SKM-1 treated with dmso at 0.1 percent for 144 hours (cell line): Measurements from ENCODE around the gene PDIA3.
A peak's percentile ranks its signal among the peaks of the same experiment; 100 is the strongest.
"Not testable (repeated sequence)": the region's sequence is repeated elsewhere in the genome, so short reads cannot be mapped to it uniquely, and the experiment has no call there.

ENCODE experiments used
- DNase-seq: peaks from one replicate; lab custom pipeline; 2025; ENCODE audit not compliant: unreplicated experiment; lab: John Stamatoyannopoulos, UW

The PDIA3 gene

DNA sequence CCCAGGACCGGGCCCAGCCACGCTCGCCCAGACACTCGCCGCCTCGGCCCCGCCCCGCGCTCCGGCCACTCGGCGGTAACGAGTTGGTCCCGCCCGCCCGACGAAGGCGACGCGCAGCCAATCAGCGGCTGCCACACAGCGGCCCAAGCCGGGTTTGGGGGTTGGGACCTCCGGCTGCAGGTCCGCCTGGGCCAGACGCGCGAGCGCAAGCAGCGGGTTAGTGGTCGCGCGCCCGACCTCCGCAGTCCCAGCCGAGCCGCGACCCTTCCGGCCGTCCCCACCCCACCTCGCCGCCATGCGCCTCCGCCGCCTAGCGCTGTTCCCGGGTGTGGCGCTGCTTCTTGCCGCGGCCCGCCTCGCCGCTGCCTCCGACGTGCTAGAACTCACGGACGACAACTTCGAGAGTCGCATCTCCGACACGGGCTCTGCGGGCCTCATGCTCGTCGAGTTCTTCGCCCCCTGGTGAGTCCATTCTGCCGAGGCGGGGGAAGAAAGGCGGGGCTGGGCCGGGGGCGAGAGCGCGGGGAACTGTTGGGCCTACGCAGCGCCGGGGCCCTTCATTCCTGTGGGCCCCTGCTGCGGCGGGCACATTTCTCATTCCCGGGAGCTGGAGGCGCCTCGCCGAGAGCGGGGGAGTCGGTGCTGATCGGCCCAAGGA is at the start of gene PDIA3:
Gene PDIA3, plus strand, starts transcription at position 194 of the 658 bp plus-strand sequence. Its CDS starts 102 bp downstream, at position 296.
- DNase-seq = peak; percentile 68

DNA sequence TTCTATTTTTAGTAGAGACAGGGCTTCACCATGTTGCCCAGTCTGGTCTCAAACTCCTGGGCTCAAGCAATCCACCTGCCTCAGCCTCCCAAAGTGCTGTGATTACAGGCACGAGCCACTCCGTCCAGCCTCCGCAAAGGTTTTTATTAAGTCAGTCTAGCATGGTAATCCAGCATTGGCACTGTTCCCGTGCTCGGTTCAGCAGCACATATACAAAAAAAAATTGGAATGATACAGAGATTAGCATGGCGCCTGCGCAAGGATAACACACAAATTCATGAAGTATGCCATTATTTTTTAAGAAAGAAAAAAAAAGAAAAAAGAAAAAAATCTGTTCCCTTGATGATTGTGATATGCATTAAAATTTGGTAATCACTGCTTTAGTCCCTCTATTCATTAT is 44.1 kb upstream of the PDIA3 start:
- no peak for DNase-seq

GRCh38 chr15:43702701-43703424 is 43.4 kb upstream of the PDIA3 start:
- no peak for DNase-seq

DNA sequence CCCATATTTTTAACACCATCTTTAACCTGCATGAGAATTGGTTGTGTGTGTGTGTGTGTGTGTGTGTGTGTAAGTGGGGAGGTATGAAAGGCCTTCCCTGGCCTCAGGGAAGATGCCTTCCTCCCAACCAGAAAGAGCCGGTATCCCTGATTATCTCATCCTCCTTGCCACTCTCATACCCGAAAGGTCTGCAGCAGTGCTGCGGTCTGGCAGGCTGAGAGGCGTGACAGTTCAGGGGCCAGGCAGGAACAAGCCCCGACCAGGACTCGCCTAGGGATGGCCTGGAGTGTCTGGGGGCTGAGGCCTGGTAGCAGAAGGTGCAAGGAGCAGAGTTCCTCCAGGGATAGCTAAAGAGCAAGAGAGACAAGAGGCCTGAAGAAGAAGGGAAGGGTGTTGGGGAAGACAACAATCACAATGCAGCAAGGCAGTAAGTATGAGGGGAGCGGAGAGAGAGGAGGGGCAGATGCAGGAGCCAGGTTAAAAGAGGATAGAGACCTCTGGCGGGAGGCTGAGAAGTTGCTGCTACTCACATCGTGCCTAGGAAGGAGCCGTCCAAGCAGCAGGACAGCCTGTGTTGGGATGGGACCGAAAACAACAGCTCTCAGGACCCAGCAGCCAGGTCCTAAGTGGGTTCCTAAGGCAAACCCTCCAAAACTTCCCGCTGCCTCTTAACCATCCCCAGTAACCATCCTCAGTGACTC is 35.7 kb upstream of the PDIA3 start:
- not testable (repeated sequence) for DNase-seq

DNA sequence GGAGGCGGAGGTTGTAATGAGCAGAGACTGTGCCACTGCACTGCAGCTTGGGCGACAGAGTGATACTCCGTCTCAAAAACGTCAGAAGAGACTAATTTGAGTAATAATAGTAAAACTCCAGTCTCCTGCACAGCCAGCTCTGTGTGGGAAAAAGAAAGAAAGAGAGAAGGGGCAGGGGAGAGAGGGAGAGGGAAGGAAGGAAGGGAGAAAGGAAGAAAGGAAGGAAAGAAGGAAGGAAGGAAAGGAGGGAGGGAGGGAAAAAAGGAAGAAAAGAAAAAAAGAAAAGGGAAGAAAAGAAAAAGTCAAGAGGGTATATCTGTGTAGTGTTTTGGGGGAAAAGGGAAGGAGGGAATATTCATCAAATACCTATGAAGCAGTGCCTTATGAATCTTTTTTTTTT is 23.1 kb upstream of the PDIA3 start:
- DNase-seq = no peak

DNA sequence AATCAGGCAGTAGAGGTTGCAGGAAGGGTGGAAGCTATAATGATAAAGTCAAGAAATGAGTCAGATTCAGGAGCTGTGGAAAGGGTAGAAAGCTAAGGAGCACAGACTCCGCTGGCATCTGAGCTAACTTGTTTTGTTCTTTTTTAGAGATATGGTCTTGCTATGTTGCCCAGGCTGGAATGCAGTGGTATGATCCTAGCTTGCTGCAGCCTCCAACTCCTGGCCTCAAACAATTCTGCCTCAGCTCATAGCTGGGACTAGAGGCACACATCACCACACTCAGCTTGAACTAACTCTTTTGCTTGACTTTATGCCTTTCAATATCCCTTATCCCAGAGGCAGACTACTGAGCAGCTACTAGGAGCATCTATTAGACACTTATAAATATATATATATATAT is 19.9 kb upstream of the PDIA3 start:
- not testable (repeated sequence) for DNase-seq

GRCh38 chr15:43728053-43728725 is 18.0 kb upstream of the PDIA3 start:
- not testable (repeated sequence) for DNase-seq

- DNase-seq = no peak
Observed at GRCh38 chr15:43735416-43735815, 10.8 kb upstream of the PDIA3 start.

GRCh38 chr15:43746903-43747309 is 668 bp downstream of the PDIA3 start:
- DNase-seq = not testable (repeated sequence)

DNA sequence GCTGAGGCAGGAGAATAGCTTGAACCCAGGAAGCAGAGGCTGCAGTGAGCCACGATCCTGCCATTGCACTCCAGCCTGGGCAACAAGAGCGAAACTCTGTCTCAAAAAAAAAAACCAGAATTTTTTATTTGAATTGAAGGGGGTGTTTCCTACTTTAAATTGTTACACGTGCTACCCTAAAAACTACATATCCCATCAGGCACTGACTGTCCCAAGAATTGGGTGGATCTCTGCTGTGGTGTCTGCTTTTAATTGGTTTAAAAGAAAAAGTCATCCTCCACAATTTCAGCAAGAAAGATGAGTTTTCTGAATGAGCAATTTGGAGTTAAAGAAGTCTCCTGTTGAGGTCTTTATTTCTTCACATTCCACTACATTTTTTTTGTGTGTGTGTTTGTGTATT is 2.1 kb downstream of the PDIA3 start:
- DNase-seq = no peak

GRCh38 chr15:43749690-43750345 is 3.6 kb downstream of the PDIA3 start:
- DNase-seq = no peak

DNA sequence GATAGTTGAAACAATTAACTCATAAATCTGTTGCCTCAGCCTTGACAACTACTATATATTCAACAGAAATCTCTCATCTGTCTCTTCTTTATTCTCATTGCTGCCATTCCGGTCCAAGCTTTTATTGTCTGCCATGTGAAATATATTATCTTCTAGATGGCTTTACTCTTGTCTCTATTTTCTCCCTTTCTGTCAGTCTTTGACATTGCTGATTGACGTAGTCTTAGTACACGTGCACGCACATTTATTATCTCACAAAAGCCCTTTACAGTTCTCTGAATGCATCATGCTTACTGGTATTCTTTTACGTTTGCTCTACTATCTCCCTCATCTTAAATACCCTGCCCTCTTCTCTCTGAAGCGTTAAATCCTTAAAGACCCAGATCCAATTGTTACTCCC is 5.6 kb downstream of the PDIA3 start:
- no peak for DNase-seq

GRCh38 chr15:43762824-43763223 is 16.6 kb downstream of the PDIA3 start:
- no peak for DNase-seq

DNA sequence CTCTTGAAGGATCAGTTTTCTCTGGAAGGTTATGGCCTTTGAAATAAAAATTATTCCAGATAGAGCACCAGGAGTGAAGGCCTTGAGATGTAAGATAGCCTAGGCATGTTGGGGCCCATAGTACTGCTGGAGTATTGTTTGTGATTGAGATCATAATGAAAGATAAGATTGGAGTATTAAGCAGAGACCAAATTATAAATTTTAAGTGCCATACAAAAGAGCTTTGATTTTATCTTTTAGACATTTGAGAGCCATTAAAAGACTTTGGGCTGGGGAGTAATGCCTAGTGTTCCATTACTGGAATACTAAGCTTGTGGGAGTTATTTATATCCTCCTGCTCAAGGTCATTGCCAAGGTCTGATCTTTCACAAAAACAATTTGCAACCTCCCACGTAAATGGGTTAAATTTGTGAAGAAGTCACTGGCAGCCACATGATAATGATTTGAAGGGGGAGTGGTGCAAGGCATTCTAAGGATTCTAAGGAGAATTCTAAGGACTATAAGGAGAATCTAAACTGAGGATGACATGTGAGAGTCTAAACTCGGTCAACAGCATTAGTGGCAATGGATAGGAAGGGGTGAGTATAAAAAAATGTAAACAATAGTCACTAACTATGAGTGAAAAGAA is 17.7 kb downstream of the PDIA3 start:
- no peak for DNase-seq

DNA sequence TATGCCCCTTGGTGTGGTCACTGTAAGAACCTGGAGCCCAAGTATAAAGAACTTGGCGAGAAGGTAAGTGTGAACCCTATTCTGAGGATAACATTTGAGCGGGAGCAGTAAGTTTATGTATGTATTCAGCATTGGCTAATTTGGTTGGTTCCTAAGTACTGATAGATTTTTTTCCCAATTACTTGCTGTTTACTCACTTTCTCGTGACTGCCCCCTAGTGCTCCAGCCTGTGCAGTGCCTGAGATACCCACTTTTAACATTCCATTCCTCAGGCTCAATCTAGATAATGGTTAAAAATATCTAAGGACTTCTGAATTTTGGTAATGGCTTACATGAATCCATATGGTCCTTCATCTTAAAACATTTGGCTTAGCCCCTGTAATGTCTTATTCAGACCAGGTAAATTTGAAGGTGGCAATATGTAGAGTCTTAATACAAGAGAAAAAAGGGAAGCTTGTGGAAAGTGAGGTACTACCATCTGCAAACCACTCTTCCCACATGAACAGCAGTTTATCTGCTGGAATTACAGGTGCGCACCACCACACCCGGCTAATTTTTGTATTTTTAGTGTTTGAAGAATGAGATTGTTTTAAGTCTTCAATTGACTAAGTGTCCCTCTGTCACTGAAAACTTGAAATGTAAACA is 23.5 kb downstream of the PDIA3 start:
- peak; percentile 43 for DNase-seq

- DNase-seq = no peak
Observed at GRCh38 chr15:43771816-43772215, 25.6 kb downstream of the PDIA3 start.

- DNase-seq = no peak
Observed at GRCh38 chr15:43772624-43773023, 26.4 kb downstream of the PDIA3 start.

DNA sequence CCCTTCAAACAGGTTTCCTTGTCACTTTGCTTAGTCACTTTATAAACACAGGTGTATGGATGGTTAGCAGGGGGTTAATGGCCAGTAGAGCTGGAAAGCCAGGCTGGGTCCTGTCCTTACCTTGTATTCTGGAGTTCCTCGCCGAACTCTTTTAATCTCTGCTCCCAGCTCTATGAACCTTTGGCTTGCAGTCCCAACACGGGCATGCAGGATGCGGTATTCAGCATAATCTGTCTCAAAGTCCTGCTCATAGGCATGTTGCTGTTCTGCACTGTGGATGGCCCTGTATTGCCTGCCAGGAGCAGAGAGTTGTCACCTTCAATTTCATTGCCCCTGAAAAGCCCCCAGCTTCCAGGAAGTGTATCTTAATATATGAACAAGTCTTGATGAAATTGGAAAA is 27.8 kb downstream of the PDIA3 start:
- no peak for DNase-seq

DNA sequence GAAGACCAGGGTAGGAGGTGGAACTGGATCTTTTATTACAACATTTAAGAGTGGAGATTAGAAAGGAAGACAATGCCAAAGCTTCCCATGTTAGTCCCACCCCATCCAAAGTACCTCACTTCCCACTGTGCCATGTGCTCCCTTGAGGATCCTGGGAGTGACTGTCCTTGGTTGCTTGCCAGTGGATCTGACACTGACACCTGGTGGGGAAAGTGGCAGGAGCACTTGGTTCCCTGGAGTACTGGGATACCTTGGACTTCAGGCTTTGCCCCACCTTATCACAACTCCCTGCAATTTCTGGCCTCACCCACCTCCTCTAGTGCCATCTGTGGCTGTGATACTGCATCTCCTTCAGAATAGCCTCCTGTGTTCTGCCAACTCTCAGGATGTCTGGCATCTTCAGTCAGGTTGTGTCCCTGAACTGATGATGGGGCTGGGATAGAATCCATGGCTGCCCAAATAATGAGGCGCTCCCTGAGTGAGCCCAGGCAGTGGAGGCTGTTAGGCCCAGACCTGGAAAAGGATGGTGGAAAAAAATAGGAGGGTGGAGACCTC is 29.2 kb downstream of the PDIA3 start:
- DNase-seq = no peak
